Mucosa of stomach (tissue), 1 donor: ENCODE measurements around the gene WRAP53.

Experiments used
- H3K27me3 ChIP-seq: one replicate; pipeline ENCODE4 v1.7.0; 2013; ENCODE audit warnings: mild to moderate bottlenecking, low read length; ENCODE audit not compliant: control insufficient read depth, insufficient read depth
- H3K36me3 ChIP-seq: one replicate; pipeline ENCODE4 v1.7.0; 2013; ENCODE audit warnings: low read length; ENCODE audit not compliant: control insufficient read depth, insufficient read depth
- H3K4me1 ChIP-seq: one replicate; pipeline ENCODE4 v1.7.0; 2013; ENCODE audit warnings: mild to moderate bottlenecking, low read length; ENCODE audit not compliant: control insufficient read depth, insufficient read depth
- H3K4me3 ChIP-seq: one replicate; pipeline ENCODE4 v1.7.0; 2013; ENCODE audit warnings: low read length
- H3K9ac ChIP-seq: one replicate; pipeline ENCODE4 v1.7.0; 2013; ENCODE audit warnings: mild to moderate bottlenecking, low read length, moderate library complexity
- H3K9me3 ChIP-seq: one replicate; pipeline ENCODE4 v1.7.0; 2013; ENCODE audit warnings: mild to moderate bottlenecking, low read length, moderate library complexity; ENCODE audit not compliant: control insufficient read depth
- donor health status: Pancreatic carcinoma.

WRAP53 gene

GRCh38 chr17:7686222-7687071, 1.8 kb upstream of the WRAP53 start:
- Histone ChIP-seq H3K4me3 (peak overlapping the region; percentile 97), H3K9ac (peak overlapping the region; percentile 96), H3K9me3 (no peaks in the 10 kb centered on the region), H3K36me3 (no peaks in the 10 kb centered on the region), H3K4me1 (peaks cover 10% of the 10 kb centered on the region), H3K27me3 (no peaks in the 10 kb centered on the region)

GRCh38 chr17:7687072-7687907, 987 bp upstream of the WRAP53 start, which contains the start of gene TP53:
TP53 (minus strand) TSS chr17:7687490; CDS start chr17:7676594, 10,896 bp downstream.
- Histone ChIP-seq H3K4me3 (peak within 1 kb of the TSS; percentile 97), H3K36me3 (no peaks in the 10 kb centered on the region), H3K4me1 (peaks cover 10% of the 10 kb centered on the region), H3K27me3 (no peaks in the 10 kb centered on the region), H3K9me3 (no peaks in the 10 kb centered on the region), H3K9ac (peak within 1 kb of the TSS; percentile 96)

- Histone ChIP-seq H3K27me3 (no peaks in the 10 kb centered on the region), H3K9me3 (no peaks in the 10 kb centered on the region), H3K36me3 (no peaks in the 10 kb centered on the region), H3K4me1 (peaks cover 10% of the 10 kb centered on the region), H3K9ac (peak overlapping the region; percentile 84), H3K4me3 (peak overlapping the region; percentile 97)
Observed at GRCh38 chr17:7688808-7689316, 585 bp downstream of the WRAP53 start.

- Histone ChIP-seq H3K4me3 (no peak overlapping the region), H3K27me3 (no peaks in the 10 kb centered on the region), H3K9me3 (no peaks in the 10 kb centered on the region), H3K4me1 (no peaks in the 10 kb centered on the region), H3K36me3 (no peaks in the 10 kb centered on the region), H3K9ac (no peak overlapping the region)
Observed at GRCh38 chr17:7695586-7695985, 7.3 kb downstream of the WRAP53 start.

- H3K4me1 ChIP-seq = no peaks in the 10 kb centered on the region
- H3K36me3 ChIP-seq = no peaks in the 10 kb centered on the region
- H3K4me3 ChIP-seq = no peak overlapping the region
- H3K27me3 ChIP-seq = no peaks in the 10 kb centered on the region
- no peak overlapping the region for H3K9ac ChIP-seq
- no peaks in the 10 kb centered on the region for H3K9me3 ChIP-seq
Observed at GRCh38 chr17:7697828-7698588, 9.7 kb downstream of the WRAP53 start.

- peaks cover 19% of the 10 kb centered on the region for H3K27me3 ChIP-seq
Observed at GRCh38 chr17:7700510-7700909, 12.2 kb downstream of the WRAP53 start.

GRCh38 chr17:7701681-7702080, 13.4 kb downstream of the WRAP53 start:
- peaks cover 31% of the 10 kb centered on the region for H3K27me3 ChIP-seq
- H3K4me1 ChIP-seq = peaks cover 6% of the 10 kb centered on the region
- H3K9ac ChIP-seq = no peak overlapping the region
- H3K36me3 ChIP-seq = no peaks in the 10 kb centered on the region
- H3K4me3 ChIP-seq = no peak overlapping the region
- H3K9me3 ChIP-seq = no peaks in the 10 kb centered on the region

More at GRCh38 chr17:7700510-7700909, 12.2 kb downstream of the WRAP53 start:
- H3K9ac ChIP-seq = no peak overlapping the region
- no peak overlapping the region for H3K4me3 ChIP-seq
- H3K4me1 ChIP-seq = peaks cover 6% of the 10 kb centered on the region
- H3K9me3 ChIP-seq = no peaks in the 10 kb centered on the region
- no peaks in the 10 kb centered on the region for H3K36me3 ChIP-seq

GRCh38 chr17:7702776-7703175, 14.5 kb downstream of the WRAP53 start:
- Histone ChIP-seq H3K9me3 (no peaks in the 10 kb centered on the region), H3K36me3 (no peaks in the 10 kb centered on the region), H3K27me3 (peaks cover 41% of the 10 kb centered on the region), H3K9ac (no peak overlapping the region), H3K4me3 (no peak overlapping the region), H3K4me1 (peaks cover 6% of the 10 kb centered on the region)

- H3K9ac ChIP-seq = no peak overlapping the region
- peaks cover 6% of the 10 kb centered on the region for H3K4me1 ChIP-seq
- no peaks in the 10 kb centered on the region for H3K9me3 ChIP-seq
- H3K4me3 ChIP-seq = no peak overlapping the region
- H3K36me3 ChIP-seq = no peaks in the 10 kb centered on the region
- peaks cover 46% of the 10 kb centered on the region for H3K27me3 ChIP-seq
Observed at GRCh38 chr17:7703584-7704479, 15.6 kb downstream of the WRAP53 start.

- Histone ChIP-seq H3K9me3 (no peaks in the 10 kb centered on the region), H3K9ac (no peak within 1 kb of the TSS), H3K27me3 (peaks cover 48% of the 10 kb centered on the region), H3K36me3 (no peaks in the 10 kb centered on the region), H3K4me1 (peaks cover 6% of the 10 kb centered on the region), H3K4me3 (no peak within 1 kb of the TSS)
Observed at GRCh38 chr17:7704601-7705268, 16.5 kb downstream of the WRAP53 start, which contains the start of gene EFNB3. EFNB3 (plus strand) TSS chr17:7705202; CDS start chr17:7705599, 397 bp downstream.
